GM12891 (cell line): ENCODE results near the gene TTC5.
"Not testable (repeated sequence)": the region's sequence is repeated elsewhere in the genome, so short reads cannot be mapped to it uniquely, and the experiment has no call there.

Experiments used
- DNase-seq: peaks from one replicate; pipeline ENCODE4 v3.0.0; 2011; ENCODE audit warnings: low spot score; ENCODE audit not compliant: insufficient read length
- FAIRE-seq: peaks from 2 replicates; lab custom pipeline; 2011; peaks lifted over from hg19 to GRCh38; lab: Jason Lieb, UNC
- PAX5 ChIP-seq: IDR thresholded peaks from 2 replicates; pipeline ENCODE4 v1.6.1; 2011; ENCODE audit warnings: low read length, moderate library complexity, mild to moderate bottlenecking; ENCODE audit not compliant: insufficient read depth, severe bottlenecking
- POLR2A ChIP-seq: IDR thresholded peaks from 2 replicates; pipeline ENCODE4 v1.6.1; 2011; ENCODE audit warnings: low read depth, low read length, control low read depth
- POLR2AphosphoS5 ChIP-seq: IDR thresholded peaks from 2 replicates; pipeline ENCODE4 v1.6.1; 2011; ENCODE audit warnings: low read depth, low read length, control low read depth
- POU2F2 ChIP-seq: IDR thresholded peaks from 2 replicates; pipeline ENCODE4 v1.6.1; 2011; ENCODE audit warnings: low read depth, mild to moderate bottlenecking, control low read depth, low read length, moderate library complexity
- SPI1 ChIP-seq: IDR thresholded peaks from 2 replicates; pipeline ENCODE4 v1.6.1; 2011; ENCODE audit warnings: low read depth, low read length, control low read depth
- TAF1 ChIP-seq: IDR thresholded peaks from 2 replicates; pipeline ENCODE4 v1.6.1; 2011; ENCODE audit warnings: low read depth, low read length, control low read depth

Gene TTC5

GRCh38 chr14:20277409-20277808, 28.3 kb downstream of the TTC5 start:
- no peak for DNase-seq
- no peak for FAIRE-seq
- no peak for TF ChIP-seq POLR2A
- no peak for TF ChIP-seq PAX5
- TF ChIP-seq POLR2AphosphoS5 = no peak
- TF ChIP-seq SPI1 = no peak
- no peak for TF ChIP-seq POU2F2
- TF ChIP-seq TAF1 = no peak

GRCh38 chr14:20274062-20274461, 31.7 kb downstream of the TTC5 start:
- no peak for FAIRE-seq
- TF ChIP-seq POLR2AphosphoS5 (no peak), POLR2A (no peak), PAX5 (no peak), SPI1 (no peak), TAF1 (no peak), POU2F2 (no peak)
- DNase-seq = no peak

- DNase-seq, FAIRE-seq: not testable (repeated sequence)
These were observed 41.4 kb downstream of the TTC5 start for GRCh38 chr14:20264361-20264760.

GRCh38 chr14:20262642-20263128, 43.1 kb downstream of the TTC5 start:
- DNase-seq (no peak), FAIRE-seq (no peak)
- TF ChIP-seq POLR2A (no peak), TAF1 (no peak), SPI1 (no peak), PAX5 (no peak), POU2F2 (no peak), POLR2AphosphoS5 (no peak)

GRCh38 chr14:20247646-20248246, 58.0 kb downstream of the TTC5 start:
- TF ChIP-seq PAX5 (no peak), SPI1 (no peak), POLR2AphosphoS5 (no peak), TAF1 (no peak), POLR2A (no peak), POU2F2 (no peak)
- no peak for DNase-seq
- FAIRE-seq = no peak
